Left ventricle myocardium inferior (tissue), 1 donor: ENCODE data around the gene PALM3. TPM values are rescaled to one million over a fixed set of nuclear protein-coding genes. Genes with fewer than 3 reads are reported as not detected.
A peak's percentile ranks its signal among the peaks of the same experiment; 100 is the strongest.
"Not testable (repeated sequence)": the region's sequence is repeated elsewhere in the genome, so short reads cannot be mapped to it uniquely, and the experiment has no call there.

Experiments
- DNase-seq: peaks from one replicate; pipeline ENCODE4 v3.0.0-alpha.2; 2020
- H3K27ac ChIP-seq: fragments of 200-600 bp; replicated peaks from 2 replicates; pipeline ENCODE4 v1.8.0; 2021
- H3K27me3 ChIP-seq: fragments of 200-600 bp; 2 replicates; pipeline ENCODE4 v1.8.0; 2021; ENCODE audit warnings: low read depth
- H3K36me3 ChIP-seq: fragments of 200-600 bp; 2 replicates; pipeline ENCODE4 v1.8.0; 2021
- H3K4me1 ChIP-seq: fragments of 200-600 bp; 2 replicates; pipeline ENCODE4 v1.8.0; 2021
- H3K4me3 ChIP-seq: fragments of 200-600 bp; 2 replicates; pipeline ENCODE4 v1.8.0; 2021; ENCODE audit warnings: mild to moderate bottlenecking, moderate library complexity
- H3K9me3 ChIP-seq: fragments of 200-600 bp; replicated peaks from 2 replicates; pipeline ENCODE4 v1.8.0; 2021
- intact Hi-C: fragments of 100-400 bp; cut with micrococcal nuclease; formaldehyde crosslinking; loops from one replicate; pipeline ENCODE4 v1.11.0; 2022
- total RNA-seq: library from RNA; stranded (reverse); fragmentation: NEBNext Ultra II Directional; extraction: Animal tissue kit (Norgen Biotek cat#: 25700); gene quantifications from one replicate; pipeline ENCODE4 v1.2.1, GENCODE V29; 2021
- TF ChIP-seq, protein P1 (sequence below): fragments of 200-600 bp; IDR thresholded peaks from 2 replicates; pipeline ENCODE4 v1.8.0; 2021; ENCODE audit warnings: antibody characterized with exemption, mild to moderate bottlenecking, borderline replicate concordance
- donor health status: DM: no; HTN: yes; CAD: no; lungs with severe emphysema.

PALM3 gene
- total RNA-seq, 1 donor from 2014 or later: 0.38 TPM

DNA sequence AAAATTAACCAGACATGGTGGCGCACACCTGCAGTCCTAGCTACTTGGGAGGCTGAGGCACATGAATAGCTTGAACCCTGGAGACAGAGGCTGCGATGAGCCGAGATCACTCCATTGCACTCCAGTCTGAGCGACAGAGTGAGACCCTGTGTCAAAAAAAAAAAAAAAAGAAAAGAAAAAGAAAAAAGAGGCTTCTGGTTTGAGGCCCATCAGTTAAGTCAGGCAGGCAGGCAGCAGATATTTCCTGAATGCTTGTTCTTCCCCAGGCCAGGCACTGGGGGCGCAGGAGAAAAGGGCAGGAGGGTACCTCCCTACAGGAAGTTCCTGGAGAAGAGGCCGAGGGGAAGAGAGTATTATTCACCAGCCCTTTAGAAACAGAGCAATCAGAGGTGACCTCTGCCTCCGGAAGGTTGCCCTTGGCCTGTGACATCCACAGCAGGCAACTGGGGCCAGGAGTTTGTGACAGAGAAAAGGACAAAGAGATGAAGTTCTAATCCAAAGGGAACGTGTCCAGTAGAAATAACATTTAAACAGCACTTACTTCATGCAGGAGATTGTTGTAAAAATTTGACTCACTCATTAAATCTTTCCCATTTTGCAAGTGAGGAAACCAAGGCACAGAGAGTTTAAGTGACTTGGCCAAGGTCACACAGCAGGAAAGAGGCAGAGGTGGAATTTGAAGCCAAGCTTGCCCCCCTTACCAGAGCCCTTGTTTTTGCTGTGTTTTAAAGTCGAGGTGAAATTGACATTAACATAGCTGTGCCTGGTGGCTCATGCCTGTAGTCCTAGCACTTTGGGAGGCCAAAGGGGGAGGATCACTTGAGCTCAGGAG is 38.3 kb downstream of the PALM3 start:
- TF ChIP-seq, protein P1, sequence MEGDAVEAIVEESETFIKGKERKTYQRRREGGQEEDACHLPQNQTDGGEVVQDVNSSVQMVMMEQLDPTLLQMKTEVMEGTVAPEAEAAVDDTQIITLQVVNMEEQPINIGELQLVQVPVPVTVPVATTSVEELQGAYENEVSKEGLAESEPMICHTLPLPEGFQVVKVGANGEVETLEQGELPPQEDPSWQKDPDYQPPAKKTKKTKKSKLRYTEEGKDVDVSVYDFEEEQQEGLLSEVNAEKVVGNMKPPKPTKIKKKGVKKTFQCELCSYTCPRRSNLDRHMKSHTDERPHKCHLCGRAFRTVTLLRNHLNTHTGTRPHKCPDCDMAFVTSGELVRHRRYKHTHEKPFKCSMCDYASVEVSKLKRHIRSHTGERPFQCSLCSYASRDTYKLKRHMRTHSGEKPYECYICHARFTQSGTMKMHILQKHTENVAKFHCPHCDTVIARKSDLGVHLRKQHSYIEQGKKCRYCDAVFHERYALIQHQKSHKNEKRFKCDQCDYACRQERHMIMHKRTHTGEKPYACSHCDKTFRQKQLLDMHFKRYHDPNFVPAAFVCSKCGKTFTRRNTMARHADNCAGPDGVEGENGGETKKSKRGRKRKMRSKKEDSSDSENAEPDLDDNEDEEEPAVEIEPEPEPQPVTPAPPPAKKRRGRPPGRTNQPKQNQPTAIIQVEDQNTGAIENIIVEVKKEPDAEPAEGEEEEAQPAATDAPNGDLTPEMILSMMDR: peak; percentile 57
- peak; percentile 39 for DNase-seq
- Histone ChIP-seq H3K4me1 (peaks cover 11% of the 10 kb centered on the region), H3K9me3 (no peaks in the 10 kb centered on the region), H3K27me3 (peaks cover 5% of the 10 kb centered on the region), H3K4me3 (no peak overlapping the region), H3K27ac (peak overlapping the region; percentile 67), H3K36me3 (no peaks in the 10 kb centered on the region)
- intact Hi-C loops: no loop called here

DNA sequence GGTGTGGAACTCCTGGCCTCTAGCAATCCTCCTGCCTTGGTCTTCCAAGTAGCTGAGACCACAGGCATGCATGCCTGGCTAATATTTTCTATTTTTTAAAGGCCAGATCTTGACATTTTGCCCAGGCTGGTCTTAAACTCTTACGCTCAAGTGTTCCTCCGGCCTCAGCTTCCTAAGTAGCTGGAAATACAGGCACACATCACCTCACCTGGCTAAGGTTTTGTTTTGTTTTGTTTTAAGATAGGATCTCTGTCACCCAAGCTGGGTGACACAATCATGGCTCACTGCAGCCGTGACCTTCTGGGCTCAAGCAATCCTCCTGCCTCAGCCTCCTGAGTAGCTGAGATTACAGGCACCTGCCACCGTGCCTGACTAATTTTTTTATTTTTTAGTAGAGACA is 39.4 kb downstream of the PALM3 start:
- Histone ChIP-seq H3K4me3 (no peak overlapping the region), H3K36me3 (no peaks in the 10 kb centered on the region), H3K9me3 (no peaks in the 10 kb centered on the region), H3K27me3 (no peaks in the 10 kb centered on the region), H3K4me1 (peaks cover 11% of the 10 kb centered on the region), H3K27ac (no peak overlapping the region)
- TF ChIP-seq, protein P1: no peak
- no peak for DNase-seq
- intact Hi-C loops: no loop called here

DNA sequence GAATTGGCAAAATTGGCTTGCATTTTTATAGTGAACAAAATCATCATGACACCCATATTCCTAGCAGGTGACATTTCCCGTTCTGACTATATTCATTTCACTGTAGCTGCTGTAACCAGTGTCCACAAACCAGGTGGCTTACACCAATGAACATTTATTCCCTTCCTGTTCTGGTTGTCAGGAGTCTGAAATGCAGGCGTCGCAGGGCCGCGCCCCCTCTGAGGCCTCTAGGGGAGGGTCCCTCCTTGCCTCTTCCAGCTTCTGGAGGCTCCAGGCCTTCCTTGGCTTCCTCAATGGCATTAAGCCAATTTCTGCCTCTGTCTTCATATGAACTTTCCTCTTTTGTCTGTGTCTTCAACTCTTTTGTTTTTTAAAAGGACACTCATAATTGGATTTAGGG is 40.4 kb downstream of the PALM3 start:
- DNase-seq: no peak

DNA sequence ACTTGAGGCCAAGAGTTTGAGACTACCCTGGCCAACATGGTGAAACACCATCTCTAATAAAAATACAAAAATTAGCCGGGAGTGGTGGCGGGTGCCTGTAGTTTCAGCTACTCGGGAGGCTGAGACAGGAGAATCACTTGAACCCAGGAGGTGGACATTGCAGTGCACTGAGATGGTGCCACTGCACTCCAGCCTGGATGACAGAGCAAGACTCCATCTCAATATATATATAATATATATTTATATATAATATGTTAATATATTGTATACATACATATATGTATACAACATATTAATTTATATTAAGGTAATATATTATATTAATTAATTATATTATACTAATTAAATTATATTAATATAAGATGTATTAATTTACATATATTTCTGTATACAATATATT is 42.1 kb downstream of the PALM3 start:
- H3K4me1 ChIP-seq: peaks cover 11% of the 10 kb centered on the region
- DNase-seq, H3K27ac ChIP-seq, H3K9me3 ChIP-seq, H3K4me3 ChIP-seq, intact Hi-C loops, H3K27me3 ChIP-seq, H3K36me3 ChIP-seq: not testable (repeated sequence)

More for the DNA sequence above, 40.4 kb downstream of the PALM3 start:
- TF ChIP-seq, protein P1: no peak
- Histone ChIP-seq H3K4me1 (peaks cover 11% of the 10 kb centered on the region), H3K4me3 (no peak overlapping the region), H3K27me3 (no peaks in the 10 kb centered on the region), H3K27ac (no peak overlapping the region), H3K36me3 (no peaks in the 10 kb centered on the region), H3K9me3 (no peaks in the 10 kb centered on the region)
- intact Hi-C loops: no loop called here

DNA sequence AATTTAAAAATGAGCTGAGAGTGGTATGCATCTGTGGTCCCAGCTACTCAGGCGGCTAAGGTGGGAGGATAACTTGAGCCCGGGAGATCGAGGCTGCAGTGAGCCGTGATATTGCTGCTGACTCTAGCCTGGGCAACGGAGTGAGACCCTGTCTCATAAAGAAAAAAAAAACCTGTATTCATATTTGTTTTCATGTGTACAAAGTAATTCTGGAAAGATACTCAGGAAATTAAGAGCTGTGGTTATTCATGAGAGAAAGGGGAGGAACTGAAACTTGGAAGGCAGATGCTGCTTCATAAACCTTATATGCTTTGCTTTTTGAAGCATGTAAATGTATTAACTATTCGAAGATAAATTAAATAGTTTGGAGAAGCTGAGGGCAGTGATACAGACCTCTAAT is 42.8 kb downstream of the PALM3 start:
- Histone ChIP-seq H3K4me3 (no peak overlapping the region), H3K27me3 (no peaks in the 10 kb centered on the region), H3K9me3 (no peaks in the 10 kb centered on the region), H3K4me1 (peaks cover 11% of the 10 kb centered on the region), H3K36me3 (no peaks in the 10 kb centered on the region), H3K27ac (no peak overlapping the region)
- intact Hi-C loops: no loop called here
- TF ChIP-seq, protein P1: no peak
- no peak for DNase-seq

DNA sequence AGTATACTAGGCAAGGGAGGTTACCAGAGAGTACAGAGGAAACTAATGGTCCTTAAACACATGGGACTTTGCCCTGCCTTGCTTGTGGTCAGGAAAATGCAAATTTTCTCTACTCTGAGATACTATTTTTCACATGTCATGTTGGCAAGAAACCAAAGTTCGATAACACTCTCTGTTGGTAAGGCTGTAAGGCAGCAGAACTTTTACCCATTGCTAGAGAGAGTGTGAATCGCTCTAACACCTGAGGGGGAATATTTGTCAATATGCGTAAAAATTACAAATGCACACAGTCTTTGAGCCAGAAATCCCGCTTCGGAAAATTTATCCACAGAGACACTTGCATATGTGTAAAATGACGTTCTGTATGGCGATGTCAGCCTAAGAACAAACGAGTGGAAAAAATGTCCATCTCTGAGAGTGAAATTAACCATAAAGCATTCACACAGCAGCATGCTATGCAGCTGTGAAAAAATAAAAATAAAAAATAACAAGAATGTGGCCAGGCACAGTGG is 46.3 kb downstream of the PALM3 start:
- Histone ChIP-seq H3K27me3 (no peaks in the 10 kb centered on the region), H3K36me3 (no peaks in the 10 kb centered on the region), H3K9me3 (no peaks in the 10 kb centered on the region), H3K27ac (no peak overlapping the region), H3K4me3 (no peak overlapping the region), H3K4me1 (no peaks in the 10 kb centered on the region)
- TF ChIP-seq, protein P1: no peak
- intact Hi-C loops: no loop called here
- no peak for DNase-seq
